ENCODE results near the gene MAB21L2. TPM values are rescaled to one million over a fixed set of nuclear protein-coding genes. Genes with fewer than 3 reads are reported as not detected.
"Not testable (repeated sequence)": the region's sequence is repeated elsewhere in the genome, so short reads cannot be mapped to it uniquely, and the experiment has no call there.

The MAB21L2 gene
- total RNA-seq (2021): 0.07 TPM in 1 of 3 replicates, not detected in the others
- Bru-seq, nascent RNA: not detected
- long read RNA-seq, experiment 1: 0 reads
- long read RNA-seq, experiment 2: 0 reads
- long read RNA-seq, experiment 3: 0 reads

- no peak; the same call in 1 of the 2 replicates for ATAC-seq
- POLR2A ChIA-PET: interaction anchor here (0.6 kb wide), 1 partner anchor 1777 kb away, joined by 7 read pairs; no protein-coding TSS in a partner anchor
- H3K27me3 Mint-ChIP-seq (ENCODE audit: low read depth): peaks cover 80% of the 10 kb centered on the region
Measured at GRCh38 chr4:150582146-150582872, at the start of gene MAB21L2. Gene MAB21L2 (plus strand): TSS chr4:150582151. CDS start chr4:150583030, 879 bp downstream.

GRCh38 chr4:150533673-150534072 is 48.3 kb upstream of the MAB21L2 start:
- no peak overlapping the region for H3K27ac Mint-ChIP-seq
- TF ChIP-seq RELA (CRISPR knock-in tag; IDR thresholded peaks at IDR 0.05; ENCODE audit: borderline replicate concordance) (no peak), NR2C2 (CRISPR knock-in tag; IDR thresholded peaks at IDR 0.05) (no peak)
- no peak overlapping the region for H3K4me3 Mint-ChIP-seq
- DNase-seq (ENCODE audit: low spot score) (no peak), ATAC-seq (no peak)
- ChIA-PET POLR2A (no interaction called here), CTCF (no interaction called here)
- H3K27me3 Mint-ChIP-seq (ENCODE audit: low read depth): no peaks in the 10 kb centered on the region
- H3K4me1 Mint-ChIP-seq: peaks cover 11% of the 10 kb centered on the region
- no peaks in the 10 kb centered on the region for H3K9me3 Mint-ChIP-seq
- H3K36me3 Mint-ChIP-seq: no peaks in the 10 kb centered on the region

More at GRCh38 chr4:150582146-150582872, at the start of gene MAB21L2:
- no peak within 1 kb of the TSS for H3K27ac Mint-ChIP-seq
- peak within 1 kb of the TSS; percentile 86 for H3K4me3 Mint-ChIP-seq
- H3K4me1 Mint-ChIP-seq: peaks cover 60% of the 10 kb centered on the region
- DNase-seq (ENCODE audit: low spot score): no peak
- TF ChIP-seq OVOL2 (CRISPR knock-in tag; IDR thresholded peaks at IDR 0.05; ENCODE audit: borderline replicate concordance): no peak
- TF ChIP-seq FOXP1 (CRISPR knock-in tag; IDR thresholded peaks at IDR 0.05; ENCODE audit: borderline replicate concordance): no peak
- TF ChIP-seq ZSCAN18 (CRISPR knock-in tag; IDR thresholded peaks at IDR 0.05): no peak
- no peak for TF ChIP-seq RORB (CRISPR knock-in tag; IDR thresholded peaks at IDR 0.05)
- TF ChIP-seq ZNF138 (CRISPR knock-in tag; conservative IDR thresholded peaks at IDR 0.05): no peak
- TF ChIP-seq ZBTB43 (CRISPR knock-in tag; IDR thresholded peaks at IDR 0.05): no peak
- no peak for TF ChIP-seq USF2 (CRISPR knock-in tag; IDR thresholded peaks at IDR 0.05)
- H3K9me3 Mint-ChIP-seq: no peaks in the 10 kb centered on the region
- H3K36me3 Mint-ChIP-seq: no peaks in the 10 kb centered on the region
- CTCF ChIA-PET: no interaction called here

GRCh38 chr4:150534818-150535217 is 47.1 kb upstream of the MAB21L2 start:
- TF ChIP-seq TEAD1 (CRISPR knock-in tag; IDR thresholded peaks at IDR 0.05) (no peak), ATF2 (CRISPR knock-in tag; IDR thresholded peaks at IDR 0.05; ENCODE audit: borderline replicate concordance, low read depth) (no peak), ZNF671 (CRISPR knock-in tag; IDR thresholded peaks at IDR 0.05) (no peak), HMGA2 (CRISPR knock-in tag; IDR thresholded peaks at IDR 0.05) (peak; percentile 95), GTF2I (CRISPR knock-in tag; conservative IDR thresholded peaks at IDR 0.05) (no peak), CDX4 (CRISPR knock-in tag; IDR thresholded peaks at IDR 0.05; ENCODE audit: borderline replicate concordance) (no peak), FOXJ3 (CRISPR knock-in tag; IDR thresholded peaks at IDR 0.05; ENCODE audit: borderline replicate concordance) (no peak), ELF4 (CRISPR knock-in tag; IDR thresholded peaks at IDR 0.05; ENCODE audit: low read depth) (no peak)
- no peaks in the 10 kb centered on the region for H3K36me3 Mint-ChIP-seq
- H3K27me3 Mint-ChIP-seq (ENCODE audit: low read depth): no peaks in the 10 kb centered on the region
- POLR2A ChIA-PET: no interaction called here
- H3K4me1 Mint-ChIP-seq: peaks cover 15% of the 10 kb centered on the region
- DNase-seq (ENCODE audit: low spot score) (no peak), ATAC-seq (no peak)
- CTCF ChIA-PET: no interaction called here
- no peaks in the 10 kb centered on the region for H3K9me3 Mint-ChIP-seq
- H3K4me3 Mint-ChIP-seq: no peak overlapping the region
- H3K27ac Mint-ChIP-seq: no peak overlapping the region

GRCh38 chr4:150537911-150538310 is 44.0 kb upstream of the MAB21L2 start:
- POLR2A ChIA-PET; H3K4me3 Mint-ChIP-seq; H3K9me3 Mint-ChIP-seq; DNase-seq (ENCODE audit: low spot score); CTCF ChIA-PET; ATAC-seq; H3K36me3 Mint-ChIP-seq; H3K27ac Mint-ChIP-seq; H3K27me3 Mint-ChIP-seq (ENCODE audit: low read depth): not testable (repeated sequence)
- H3K4me1 Mint-ChIP-seq: peaks cover 29% of the 10 kb centered on the region
